Left ventricle myocardium inferior (tissue), 1 donor: Measurements from ENCODE around the gene IGLL1. TPM values are rescaled to one million over a fixed set of nuclear protein-coding genes. Genes with fewer than 3 reads are reported as not detected.
"Not testable (repeated sequence)": the region's sequence is repeated elsewhere in the genome, so short reads cannot be mapped to it uniquely, and the experiment has no call there.

ENCODE experiments used
- DNase-seq: peaks from one replicate; pipeline ENCODE4 v3.0.0-alpha.2; 2020
- H3K27ac ChIP-seq: fragments of 200-600 bp; replicated peaks from 2 replicates; pipeline ENCODE4 v1.8.0; 2021
- H3K27me3 ChIP-seq: fragments of 200-600 bp; 2 replicates; pipeline ENCODE4 v1.8.0; 2021; ENCODE audit warnings: low read depth
- H3K36me3 ChIP-seq: fragments of 200-600 bp; 2 replicates; pipeline ENCODE4 v1.8.0; 2021
- H3K4me1 ChIP-seq: fragments of 200-600 bp; 2 replicates; pipeline ENCODE4 v1.8.0; 2021
- H3K4me3 ChIP-seq: fragments of 200-600 bp; 2 replicates; pipeline ENCODE4 v1.8.0; 2021; ENCODE audit warnings: mild to moderate bottlenecking, moderate library complexity
- H3K9me3 ChIP-seq: fragments of 200-600 bp; replicated peaks from 2 replicates; pipeline ENCODE4 v1.8.0; 2021
- CTCF ChIP-seq: fragments of 200-600 bp; IDR thresholded peaks from 2 replicates; pipeline ENCODE4 v1.8.0; 2021; ENCODE audit warnings: antibody characterized with exemption, mild to moderate bottlenecking, borderline replicate concordance
- intact Hi-C: fragments of 100-400 bp; cut with micrococcal nuclease; formaldehyde crosslinking; loops from one replicate; pipeline ENCODE4 v1.11.0; 2022
- total RNA-seq: library from RNA; stranded (reverse); fragmentation: NEBNext Ultra II Directional; extraction: Animal tissue kit (Norgen Biotek cat#: 25700); gene quantifications from one replicate; pipeline ENCODE4 v1.2.1, GENCODE V29; 2021
- donor health status: DM: no; HTN: yes; CAD: no; lungs with severe emphysema.

Gene IGLL1
- total RNA-seq, 1 donor from 2014 or later = not detected

- TF ChIP-seq CTCF = no peak
- H3K9me3 ChIP-seq = no peaks in the 10 kb centered on the region
- no peak overlapping the region for H3K4me3 ChIP-seq
- peaks cover 3% of the 10 kb centered on the region for H3K27me3 ChIP-seq
- H3K27ac ChIP-seq = no peak overlapping the region
- intact Hi-C loops = no loop called here
- H3K4me1 ChIP-seq = peaks cover 7% of the 10 kb centered on the region
- H3K36me3 ChIP-seq = no peaks in the 10 kb centered on the region
- DNase-seq = no peak
Observed at GRCh38 chr22:23536821-23537345, 43.2 kb downstream of the IGLL1 start.

GRCh38 chr22:23535790-23536661 is 44.1 kb downstream of the IGLL1 start:
- H3K4me3 ChIP-seq, H3K27me3 ChIP-seq, DNase-seq, H3K9me3 ChIP-seq, H3K4me1 ChIP-seq, H3K27ac ChIP-seq, intact Hi-C loops, H3K36me3 ChIP-seq: not testable (repeated sequence)

GRCh38 chr22:23534851-23535717 is 45.0 kb downstream of the IGLL1 start:
- Histone ChIP-seq H3K36me3 (no peaks in the 10 kb centered on the region), H3K9me3 (no peaks in the 10 kb centered on the region), H3K27me3 (peaks cover 11% of the 10 kb centered on the region), H3K4me3 (no peak overlapping the region), H3K27ac (no peak overlapping the region), H3K4me1 (peaks cover 5% of the 10 kb centered on the region)
- intact Hi-C loops = no loop called here
- TF ChIP-seq CTCF = no peak
- no peak for DNase-seq

- H3K27me3 ChIP-seq = peaks cover 11% of the 10 kb centered on the region
- no peak for DNase-seq
- no peak overlapping the region for H3K4me3 ChIP-seq
- no peaks in the 10 kb centered on the region for H3K36me3 ChIP-seq
- intact Hi-C loops = no loop called here
- H3K27ac ChIP-seq = no peak overlapping the region
- no peak for TF ChIP-seq CTCF
- H3K4me1 ChIP-seq = peaks cover 5% of the 10 kb centered on the region
- no peaks in the 10 kb centered on the region for H3K9me3 ChIP-seq
Observed at GRCh38 chr22:23534201-23534850, 45.8 kb downstream of the IGLL1 start.

- Histone ChIP-seq H3K36me3 (no peaks in the 10 kb centered on the region), H3K4me3 (no peak overlapping the region), H3K4me1 (peaks cover 5% of the 10 kb centered on the region), H3K9me3 (no peaks in the 10 kb centered on the region), H3K27ac (no peak overlapping the region), H3K27me3 (peaks cover 11% of the 10 kb centered on the region)
- TF ChIP-seq CTCF = no peak
- DNase-seq = no peak
- intact Hi-C loops = no loop called here
Observed at GRCh38 chr22:23533771-23534191, 46.3 kb downstream of the IGLL1 start.
